Karpas-422 (cell line): ENCODE measurements around the gene CENPC. TPM values are rescaled to one million over a fixed set of nuclear protein-coding genes. Genes with fewer than 3 reads are reported as not detected.

Experiments used
- DNase-seq: peaks from one replicate; pipeline ENCODE4 v3.0.0-alpha.2; 2015
- H2AFZ ChIP-seq: fragments of 200-600 bp; sonication (generic); 2 replicates; pipeline ENCODE4 v1.6.1; 2014; ENCODE audit warnings: antibody characterized with exemption, low read length, mixed read lengths
- H3K27ac ChIP-seq: fragments of 200-600 bp; sonication (generic); 2 replicates; pipeline ENCODE4 v1.5.1; 2014; ENCODE audit warnings: mild to moderate bottlenecking, low read length, moderate library complexity
- H3K27me3 ChIP-seq: fragments of 200-600 bp; sonication (generic); 2 replicates; pipeline ENCODE4 v1.6.1; 2014; ENCODE audit warnings: low read length, mixed read lengths
- H3K36me3 ChIP-seq: fragments of 200-600 bp; sonication (generic); 2 replicates; pipeline ENCODE4 v1.6.1; 2014; ENCODE audit warnings: low read length, mixed read lengths; ENCODE audit not compliant: insufficient read depth
- H3K4me1 ChIP-seq: fragments of 200-600 bp; sonication (generic); 2 replicates; pipeline ENCODE4 v1.6.1; 2014; ENCODE audit warnings: mild to moderate bottlenecking, low read length, mixed read lengths
- H3K4me2 ChIP-seq: fragments of 200-600 bp; sonication (generic); 2 replicates; pipeline ENCODE4 v1.6.1; 2014; ENCODE audit warnings: low read length, low read depth, mild to moderate bottlenecking; ENCODE audit not compliant: poor library complexity, severe bottlenecking
- H3K4me3 ChIP-seq: fragments of 200-600 bp; sonication (generic); 2 replicates; pipeline ENCODE4 v1.5.1; 2014; ENCODE audit warnings: mild to moderate bottlenecking, antibody characterized with exemption, low read length, mixed read lengths
- H3K79me2 ChIP-seq: fragments of 200-600 bp; sonication (generic); 2 replicates; pipeline ENCODE4 v1.6.1; 2014; ENCODE audit warnings: mild to moderate bottlenecking, low read length, mixed read lengths
- H3K9ac ChIP-seq: fragments of 200-600 bp; sonication (generic); 2 replicates; pipeline ENCODE4 v1.6.0; 2014; ENCODE audit warnings: low read length
- H3K9me2 ChIP-seq: fragments of 200-600 bp; sonication (generic), shearing (Covaris generic); replicated peaks from 2 replicates; pipeline ENCODE4 v1.6.0; 2014; ENCODE audit warnings: mild to moderate bottlenecking, low read length, moderate library complexity; ENCODE audit not compliant: insufficient read depth
- H3K9me3 ChIP-seq: fragments of 300-700, 200-600 bp; sonication (generic); 2 replicates; pipeline ENCODE4 v1.6.1; 2014; ENCODE audit warnings: low read length, mixed read lengths
- H4K20me1 ChIP-seq: fragments of 200-600 bp; sonication (generic); 2 replicates; pipeline ENCODE4 v1.6.1; 2014; ENCODE audit warnings: mild to moderate bottlenecking, antibody characterized with exemption, low read length, low read depth; ENCODE audit not compliant: insufficient read depth
- total RNA-seq: library from RNA; depleted of rRNA; stranded (reverse); fragments of >200 nt; shearing (Covaris generic); gene quantifications from 2 replicates; pipeline ENCODE4 v1.2.3, GENCODE V29; 2014; ENCODE audit warnings: low replicate concordance; rRNA removed

The CENPC gene
- 33.6 and 44.5 TPM in 2 replicates for total RNA-seq

GRCh38 chr4:67545199-67546003 lies at the start of gene CENPC:
Gene CENPC (minus strand): TSS chr4:67545503. CDS start chr4:67545355, 148 bp downstream.
- peaks cover 60% of the 10 kb centered on the region for H3K4me1 ChIP-seq
- H3K36me3 ChIP-seq, result peaks cover 32% of the 10 kb centered on the region
- peak within 1 kb of the TSS; percentile 68; the same call in 1 of the 2 replicates for H2AFZ ChIP-seq
- peak within 1 kb of the TSS; percentile 97 for H3K4me3 ChIP-seq
- peak within 1 kb of the TSS; percentile 96 for H3K4me2 ChIP-seq
- H3K27me3 ChIP-seq, result no peaks in the 10 kb centered on the region
- peak within 1 kb of the TSS; percentile 98 for H3K9ac ChIP-seq
- H3K9me3 ChIP-seq, result no peaks in the 10 kb centered on the region
- DNase-seq, result peak; percentile 99
- no peaks in the 10 kb centered on the region for H3K9me2 ChIP-seq
- peak within 1 kb of the TSS; percentile 83 for H3K27ac ChIP-seq
- peaks cover 45% of the 10 kb centered on the region for H3K79me2 ChIP-seq
- H4K20me1 ChIP-seq, result no peaks in the 10 kb centered on the region

- Histone ChIP-seq H3K9ac (no peak overlapping the region), H3K79me2 (peaks cover 19% of the 10 kb centered on the region), H3K9me3 (no peaks in the 10 kb centered on the region), H3K27ac (no peak overlapping the region), H3K4me3 (no peak overlapping the region), H3K9me2 (no peaks in the 10 kb centered on the region), H3K4me2 (no peak overlapping the region), H2AFZ (no peak overlapping the region), H3K4me1 (peaks cover 13% of the 10 kb centered on the region), H4K20me1 (no peaks in the 10 kb centered on the region), H3K36me3 (peaks cover 83% of the 10 kb centered on the region), H3K27me3 (no peaks in the 10 kb centered on the region)
- no peak for DNase-seq
Observed at GRCh38 chr4:67593741-67594175, 48.5 kb upstream of the CENPC start.

GRCh38 chr4:67587156-67587555 lies 41.9 kb upstream of the CENPC start:
- H3K27ac ChIP-seq, result no peak overlapping the region
- no peaks in the 10 kb centered on the region for H3K9me3 ChIP-seq
- no peak for DNase-seq
- no peak overlapping the region for H3K9ac ChIP-seq
- 0 out of 2 replicates have a peak, but pooled peaks cover 4% of the 10 kb centered on the region for H3K79me2 ChIP-seq
- H3K4me3 ChIP-seq, result no peak overlapping the region
- H3K36me3 ChIP-seq, result peaks cover 71% of the 10 kb centered on the region; the same call in 1 of the 2 replicates
- no peaks in the 10 kb centered on the region for H3K4me1 ChIP-seq
- no peak overlapping the region for H2AFZ ChIP-seq
- no peak overlapping the region for H3K4me2 ChIP-seq
- no peaks in the 10 kb centered on the region for H4K20me1 ChIP-seq
- H3K27me3 ChIP-seq, result no peaks in the 10 kb centered on the region
- no peaks in the 10 kb centered on the region for H3K9me2 ChIP-seq

- peaks cover 75% of the 10 kb centered on the region for H3K36me3 ChIP-seq
- H3K27ac ChIP-seq, result no peak overlapping the region
- H4K20me1 ChIP-seq, result no peaks in the 10 kb centered on the region
- no peak overlapping the region for H3K9ac ChIP-seq
- H3K9me3 ChIP-seq, result no peaks in the 10 kb centered on the region
- no peak for DNase-seq
- H3K79me2 ChIP-seq, result peaks cover 9% of the 10 kb centered on the region; the same call in 1 of the 2 replicates
- no peak overlapping the region for H2AFZ ChIP-seq
- no peak overlapping the region for H3K4me2 ChIP-seq
- H3K9me2 ChIP-seq, result no peaks in the 10 kb centered on the region
- no peak overlapping the region for H3K4me3 ChIP-seq
- no peaks in the 10 kb centered on the region for H3K4me1 ChIP-seq
- H3K27me3 ChIP-seq, result no peaks in the 10 kb centered on the region
Observed at GRCh38 chr4:67584496-67584895, 39.2 kb upstream of the CENPC start.

- H3K4me1 ChIP-seq, result peaks cover 3% of the 10 kb centered on the region
- no peak overlapping the region for H3K4me2 ChIP-seq
- no peaks in the 10 kb centered on the region for H3K9me3 ChIP-seq
- peaks cover 79% of the 10 kb centered on the region for H3K36me3 ChIP-seq
- H3K9me2 ChIP-seq, result no peaks in the 10 kb centered on the region
- no peak overlapping the region for H2AFZ ChIP-seq
- H3K9ac ChIP-seq, result no peak overlapping the region
- H3K27ac ChIP-seq, result no peak overlapping the region
- peaks cover 24% of the 10 kb centered on the region for H3K79me2 ChIP-seq
- H3K4me3 ChIP-seq, result no peak overlapping the region
- DNase-seq, result no peak
- no peaks in the 10 kb centered on the region for H4K20me1 ChIP-seq
- H3K27me3 ChIP-seq, result no peaks in the 10 kb centered on the region
Observed at GRCh38 chr4:67581913-67582312, 36.6 kb upstream of the CENPC start.

- DNase-seq, result no peak
- Histone ChIP-seq H3K4me2 (no peak overlapping the region), H3K27ac (no peak overlapping the region), H3K27me3 (no peaks in the 10 kb centered on the region), H3K4me3 (no peak overlapping the region), H3K9ac (no peak overlapping the region), H3K79me2 (peaks cover 27% of the 10 kb centered on the region), H3K9me3 (no peaks in the 10 kb centered on the region), H3K4me1 (peaks cover 9% of the 10 kb centered on the region), H3K9me2 (no peaks in the 10 kb centered on the region), H4K20me1 (no peaks in the 10 kb centered on the region), H3K36me3 (peaks cover 79% of the 10 kb centered on the region), H2AFZ (no peak overlapping the region)
Observed at GRCh38 chr4:67581208-67581857, 36.0 kb upstream of the CENPC start.

GRCh38 chr4:67580577-67580976 lies 35.3 kb upstream of the CENPC start:
- Histone ChIP-seq H3K4me1 (peaks cover 16% of the 10 kb centered on the region), H2AFZ (no peak overlapping the region), H3K9me2 (no peaks in the 10 kb centered on the region), H3K27me3 (no peaks in the 10 kb centered on the region), H3K4me2 (no peak overlapping the region), H3K4me3 (no peak overlapping the region), H3K79me2 (peaks cover 29% of the 10 kb centered on the region), H3K9me3 (no peaks in the 10 kb centered on the region), H4K20me1 (no peaks in the 10 kb centered on the region), H3K9ac (no peak overlapping the region), H3K36me3 (peaks cover 78% of the 10 kb centered on the region), H3K27ac (no peak overlapping the region)
- DNase-seq, result no peak

- H3K9me2 ChIP-seq, result no peaks in the 10 kb centered on the region
- H3K9me3 ChIP-seq, result no peaks in the 10 kb centered on the region
- H3K4me3 ChIP-seq, result peak overlapping the region; percentile 59; the same call in 1 of the 2 replicates
- no peak overlapping the region for H2AFZ ChIP-seq
- no peaks in the 10 kb centered on the region for H3K27me3 ChIP-seq
- peak overlapping the region; percentile 94 for H3K27ac ChIP-seq
- H3K4me2 ChIP-seq, result peak overlapping the region; percentile 84
- H4K20me1 ChIP-seq, result no peaks in the 10 kb centered on the region
- DNase-seq, result no peak
- peaks cover 39% of the 10 kb centered on the region for H3K79me2 ChIP-seq
- H3K9ac ChIP-seq, result peak overlapping the region; percentile 65; the same call in 1 of the 2 replicates
- peaks cover 57% of the 10 kb centered on the region for H3K4me1 ChIP-seq
- peaks cover 47% of the 10 kb centered on the region for H3K36me3 ChIP-seq
Observed at GRCh38 chr4:67576538-67576937, 31.2 kb upstream of the CENPC start.
